GM19372 (cell line): Measurements from ENCODE around the gene TSSC4.

Source experiments
- ATAC-seq: cut with Tn5 transposase; IDR thresholded peaks from one replicate; pipeline ENCODE4 v1.9.1; 2021; ENCODE audit warnings: mild to moderate bottlenecking, low read depth, moderate library complexity; ENCODE audit not compliant: unreplicated experiment

TSSC4 gene

DNA sequence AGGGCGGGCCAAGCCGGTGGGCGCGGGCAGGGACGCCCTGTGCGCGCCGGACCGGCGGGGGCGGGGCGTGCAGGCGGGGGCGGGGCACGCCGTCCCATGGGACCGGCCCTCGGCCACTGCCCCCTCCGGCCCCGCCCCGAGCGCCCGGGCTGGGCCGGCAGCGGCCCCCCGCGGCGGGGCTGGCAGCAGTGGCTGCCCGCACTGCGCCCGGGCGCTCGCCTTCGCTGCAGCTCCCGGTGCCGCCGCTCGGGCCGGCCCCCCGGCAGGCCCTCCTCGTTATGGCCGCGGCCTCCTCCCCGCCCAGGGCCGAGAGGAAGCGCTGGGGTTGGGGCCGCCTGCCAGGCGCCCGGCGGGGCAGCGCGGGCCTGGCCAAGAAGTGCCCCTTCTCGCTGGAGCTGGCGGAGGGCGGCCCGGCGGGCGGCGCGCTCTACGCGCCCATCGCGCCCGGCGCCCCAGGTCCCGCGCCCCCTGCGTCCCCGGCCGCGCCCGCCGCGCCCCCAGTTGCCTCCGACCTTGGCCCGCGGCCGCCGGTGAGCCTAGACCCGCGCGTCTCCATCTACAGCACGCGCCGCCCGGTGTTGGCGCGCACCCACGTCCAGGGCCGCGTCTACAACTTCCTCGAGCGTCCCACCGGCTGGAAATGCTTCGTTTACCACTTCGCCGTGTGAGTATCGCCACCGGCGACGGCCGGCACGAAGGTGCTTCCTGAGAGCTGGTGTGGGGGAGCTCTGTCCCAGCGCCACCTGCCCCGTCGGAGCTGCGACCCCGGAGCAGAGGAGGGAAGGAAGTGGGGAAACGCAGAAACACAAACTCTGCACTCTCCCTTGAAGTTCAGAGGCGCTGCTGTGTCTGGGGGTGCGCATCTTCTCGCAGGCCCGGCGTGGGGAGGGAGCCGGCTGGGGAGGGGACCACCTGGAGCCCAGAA is 44.5 kb downstream of the TSSC4 start, which contains the start of gene KCNQ1:
Gene KCNQ1, plus strand, starts transcription at position 188 of the 925 bp plus-strand sequence. Its CDS starts 91 bp downstream, at position 279.
- ATAC-seq: no peak

DNA sequence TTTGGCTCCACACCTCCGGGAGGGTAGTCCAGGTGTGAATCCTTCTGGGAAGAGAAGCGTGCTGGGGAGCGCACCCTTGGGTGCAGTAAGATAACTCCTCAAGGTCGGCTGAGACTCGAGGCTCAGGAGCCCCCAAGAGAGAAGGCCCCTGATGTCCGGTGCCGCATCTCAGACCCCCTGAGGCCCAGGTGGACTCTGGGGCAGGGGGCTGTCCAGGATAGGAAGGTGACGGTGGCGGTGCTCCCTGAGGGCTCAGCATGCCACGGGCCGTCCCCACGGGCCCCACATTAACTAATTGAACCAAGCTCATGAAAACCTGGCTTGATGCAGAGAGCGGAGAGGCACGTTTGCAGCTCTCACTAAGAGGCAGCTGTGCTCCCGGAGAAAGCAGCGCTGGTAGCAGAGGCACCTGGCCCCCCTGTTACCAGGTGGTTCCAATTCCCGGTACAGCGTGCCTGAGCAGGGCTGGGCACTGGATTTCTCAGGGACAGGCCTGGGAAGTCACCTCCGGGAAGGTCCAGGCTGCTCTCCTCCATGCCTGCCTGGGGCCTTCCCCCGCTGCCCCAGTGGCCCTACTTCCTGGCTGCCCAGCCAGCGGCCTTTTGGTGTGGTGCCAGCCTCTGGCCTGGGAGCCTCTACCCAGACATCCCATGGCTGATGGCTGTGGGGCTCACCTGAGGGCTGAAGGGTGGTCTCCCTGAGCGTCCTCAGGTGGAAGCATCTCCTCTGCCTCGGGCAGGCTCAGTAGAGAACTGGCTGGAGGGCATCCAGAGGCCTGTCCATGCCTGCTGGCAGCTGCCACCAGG is 45.4 kb downstream of the TSSC4 start:
- ATAC-seq: no peak

DNA sequence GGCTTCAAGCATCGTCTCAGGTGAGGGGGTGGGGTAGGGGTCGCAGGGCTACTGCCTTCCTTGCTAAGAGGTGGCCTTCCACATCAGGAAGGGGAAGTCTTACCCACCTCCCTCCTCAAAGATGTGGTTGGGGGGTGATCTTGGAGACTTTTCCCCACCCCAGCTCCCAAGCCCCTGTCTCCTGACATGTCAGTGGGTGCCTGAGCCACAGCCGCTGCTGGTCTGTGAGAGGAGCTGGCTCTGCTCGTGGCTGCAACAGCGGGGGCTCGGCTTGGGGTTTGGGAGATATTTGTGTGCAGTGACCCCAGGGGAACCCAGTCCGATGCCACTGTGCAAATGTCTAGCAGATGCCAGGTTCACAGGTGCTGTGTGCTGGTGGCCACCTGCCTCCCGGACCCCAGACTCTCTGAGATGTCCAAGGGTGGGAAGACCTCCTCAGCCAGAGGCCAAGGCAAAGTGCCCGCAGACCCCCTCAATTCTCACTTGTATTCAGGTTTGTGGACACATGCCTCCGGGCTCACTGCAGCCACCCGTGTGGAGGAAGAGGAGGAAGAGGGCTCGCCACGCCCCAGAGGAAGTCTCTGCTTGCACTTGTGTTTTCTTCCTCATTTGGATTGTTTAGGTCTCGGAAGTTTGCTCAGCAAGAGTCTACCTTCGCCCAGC is 46.2 kb downstream of the TSSC4 start:
- ATAC-seq: no peak

DNA sequence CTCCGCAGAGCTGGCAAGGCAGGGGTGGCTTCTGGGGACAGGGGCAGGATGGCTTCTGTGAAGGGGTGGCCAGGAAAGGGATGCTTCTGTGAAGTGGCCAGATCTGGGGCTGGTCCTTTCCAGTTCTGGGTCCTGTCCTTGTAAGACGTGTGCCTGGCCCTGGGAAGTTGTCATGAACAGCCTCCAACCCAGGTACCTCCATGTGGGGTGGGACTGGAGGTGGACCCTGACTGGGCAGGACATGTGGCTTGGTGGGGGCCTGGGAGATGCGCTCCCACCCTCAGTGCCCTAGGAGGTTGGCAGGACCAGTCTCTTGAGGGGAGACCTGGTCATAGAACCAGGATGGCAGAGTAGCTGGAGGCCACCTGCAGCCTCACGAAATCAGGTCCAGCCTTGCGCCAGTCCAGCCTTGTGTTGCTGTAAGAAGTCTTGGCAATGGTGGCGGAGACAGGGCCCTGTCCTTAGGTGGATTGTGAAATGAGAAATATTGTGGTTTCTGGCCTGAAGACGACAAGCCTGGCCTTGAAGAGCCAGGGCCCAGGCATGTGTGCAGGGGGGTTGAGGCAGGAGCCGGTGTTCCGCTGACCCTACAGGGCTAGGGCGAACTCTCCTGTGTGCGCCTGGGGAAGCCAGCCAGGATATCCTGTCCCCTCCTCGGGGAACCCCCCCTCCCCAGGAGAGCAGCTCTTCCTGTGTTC is 46.9 kb downstream of the TSSC4 start:
- ATAC-seq: no peak

DNA sequence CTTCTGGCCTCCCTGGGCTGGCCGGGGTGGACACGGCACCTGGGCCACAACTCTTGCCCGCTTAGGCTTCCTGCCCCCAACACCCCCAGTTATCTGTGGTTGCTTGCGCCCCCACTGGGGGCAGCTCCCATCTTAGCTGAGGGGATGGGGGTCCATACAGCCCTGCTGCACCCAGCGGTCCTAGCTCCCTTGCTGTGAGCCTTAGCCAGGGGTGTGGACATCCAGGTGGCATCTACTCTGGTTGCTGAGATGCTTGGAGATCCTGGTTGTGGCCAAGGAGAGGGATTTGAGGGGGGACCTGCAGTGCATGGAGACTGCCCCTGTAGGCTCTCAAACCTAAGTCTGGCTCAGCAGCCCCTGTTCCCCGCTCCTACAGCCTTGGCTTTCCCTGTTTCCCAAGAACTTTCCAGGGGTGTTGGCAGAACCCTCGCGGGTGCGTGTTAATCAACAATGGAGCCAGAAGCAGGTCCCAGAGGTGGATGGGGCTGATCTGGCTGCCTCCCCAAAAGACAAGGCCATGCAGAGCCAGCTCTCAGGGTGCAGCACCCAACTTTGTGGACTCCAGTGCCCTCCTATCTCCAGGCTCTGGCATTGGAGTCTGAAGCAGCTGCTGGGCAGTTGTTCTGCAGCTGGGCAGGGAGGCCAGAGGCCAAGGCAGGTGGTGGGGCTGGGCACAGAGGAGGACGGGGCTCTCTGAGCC is 47.6 kb downstream of the TSSC4 start:
- ATAC-seq: no peak

DNA sequence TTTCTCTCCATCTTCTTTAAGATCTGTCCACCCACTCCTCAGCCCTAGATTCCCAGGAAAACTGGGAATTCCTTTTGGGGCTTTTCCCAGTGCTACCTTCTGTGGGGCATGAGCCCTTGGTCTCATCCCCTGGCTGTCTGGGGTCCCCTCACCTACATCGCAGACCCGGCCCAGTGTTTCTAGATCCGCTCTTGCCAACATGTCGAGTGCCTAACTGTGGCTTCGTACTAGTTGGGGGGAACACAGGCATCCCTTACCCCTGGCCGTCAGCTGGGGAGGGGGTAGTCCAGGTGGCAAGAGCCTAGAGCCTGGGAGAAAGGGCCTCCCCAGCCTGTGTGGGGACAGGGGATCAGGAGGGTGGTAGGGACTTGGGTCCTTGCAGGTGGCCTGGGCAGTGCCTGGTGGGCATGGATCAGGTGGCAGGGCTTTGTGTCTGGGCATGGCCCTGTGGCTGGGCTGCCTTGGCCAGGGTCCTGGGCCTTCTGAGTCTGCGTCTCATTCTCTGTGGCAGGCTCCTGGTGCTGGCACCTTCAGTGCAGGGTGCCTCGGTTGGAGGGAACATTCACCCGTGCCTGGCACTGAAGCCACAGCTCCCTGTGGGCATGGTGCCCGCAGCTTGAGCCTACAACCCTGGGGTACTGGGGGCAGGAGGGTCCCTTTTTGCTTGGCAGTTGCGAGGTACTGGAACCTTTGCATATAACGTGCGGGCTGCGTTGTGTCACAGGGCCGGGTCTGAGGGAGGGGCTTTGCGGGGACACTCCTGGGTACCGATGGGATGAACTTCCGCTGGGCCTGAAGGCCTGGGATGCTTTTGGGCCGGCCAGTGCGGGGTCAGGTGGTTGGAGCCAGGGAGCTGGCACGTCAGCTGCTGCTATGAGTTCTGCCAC is 48.4 kb downstream of the TSSC4 start:
- no peak for ATAC-seq

DNA sequence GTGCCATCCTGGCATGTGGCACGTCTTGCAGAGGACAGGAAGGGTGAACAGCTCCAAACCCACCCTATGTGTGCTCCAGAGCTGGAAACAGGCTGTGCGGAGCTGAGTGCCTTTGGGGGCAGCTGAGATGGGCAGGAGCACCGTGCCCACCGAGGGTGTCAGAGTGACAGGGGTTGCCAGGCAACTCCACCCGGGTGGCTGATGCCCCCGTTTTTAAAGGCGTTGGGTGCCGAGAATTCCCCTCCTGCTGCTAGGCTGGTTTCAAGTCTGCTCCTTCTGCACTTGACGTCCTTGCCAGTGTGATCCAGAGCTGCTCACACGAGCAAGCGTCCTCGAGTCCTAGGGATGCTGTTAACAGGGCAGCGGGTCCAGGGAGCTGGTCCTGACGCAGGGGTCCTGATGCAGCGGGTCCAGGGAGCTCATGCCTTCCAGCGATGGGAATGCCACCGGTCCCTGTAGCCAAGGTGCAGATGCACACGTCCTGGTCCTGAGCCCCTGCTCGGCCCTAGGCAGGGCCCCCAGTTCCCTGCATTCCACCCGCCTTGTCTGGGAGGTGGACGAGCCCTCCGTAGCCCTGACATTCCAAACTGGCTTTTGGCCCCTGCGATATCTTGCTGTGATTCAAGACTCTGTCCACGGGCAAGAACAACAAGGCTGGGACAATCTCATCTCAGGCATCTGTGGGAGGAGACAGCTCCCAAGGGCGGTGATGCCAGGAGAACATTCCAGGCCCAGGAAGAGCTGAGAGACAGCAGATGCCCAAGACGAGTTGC is 49.2 kb downstream of the TSSC4 start:
- no peak for ATAC-seq

DNA sequence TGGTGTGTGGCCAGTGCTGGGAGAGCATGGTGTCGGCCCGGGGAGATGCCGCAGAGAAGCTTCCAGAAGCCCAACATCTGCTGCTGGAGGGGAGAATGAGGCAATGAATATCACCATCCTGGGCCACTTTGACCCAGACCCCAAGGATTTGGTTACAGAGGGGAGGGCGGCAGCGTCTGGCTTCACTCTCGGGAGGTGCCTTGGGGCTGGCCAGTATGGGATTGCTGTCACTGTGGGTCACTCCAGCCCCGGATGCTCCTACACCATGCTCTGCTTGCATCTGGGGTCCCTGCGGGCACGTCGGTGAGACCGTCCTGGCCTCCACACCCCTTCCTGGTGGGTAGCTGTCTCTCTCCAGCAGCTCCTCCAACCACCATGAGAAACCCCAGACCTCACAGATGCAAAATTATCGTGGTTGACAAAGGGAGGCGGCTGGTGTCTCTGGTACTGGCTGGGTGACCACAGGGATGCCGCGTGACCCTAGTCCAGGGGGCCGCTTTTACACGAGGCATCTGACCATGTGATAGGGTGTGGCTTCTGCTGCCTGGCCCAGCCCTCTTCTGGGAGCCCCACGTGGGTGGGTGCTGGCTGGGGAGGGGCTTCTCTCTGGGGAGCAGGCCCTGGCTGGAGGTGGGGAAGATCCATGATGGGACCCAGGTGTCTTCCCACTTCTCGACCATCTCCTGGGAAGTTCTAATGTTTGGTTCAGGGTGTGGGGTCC is 49.9 kb downstream of the TSSC4 start:
- ATAC-seq: no peak

DNA sequence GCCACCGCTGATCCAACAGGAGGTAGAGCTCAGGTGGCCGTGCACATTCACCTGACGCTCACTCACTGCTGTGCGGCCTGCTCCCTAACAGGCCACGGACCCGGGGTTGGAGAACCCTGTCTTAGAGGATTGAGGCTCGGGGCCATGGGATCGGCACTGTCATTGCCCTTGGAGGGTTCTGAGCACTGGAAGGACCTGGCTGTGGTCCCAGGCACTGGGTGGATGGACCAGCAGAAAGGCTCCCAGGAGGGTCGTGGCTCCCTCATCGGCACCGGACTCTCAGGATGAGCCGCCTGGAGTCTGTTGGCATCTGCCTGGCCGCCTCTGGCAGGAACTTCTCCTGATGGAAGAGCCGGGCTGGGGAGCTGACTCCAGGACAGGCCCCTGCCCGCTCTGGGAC is 50.8 kb downstream of the TSSC4 start:
- no peak for ATAC-seq

DNA sequence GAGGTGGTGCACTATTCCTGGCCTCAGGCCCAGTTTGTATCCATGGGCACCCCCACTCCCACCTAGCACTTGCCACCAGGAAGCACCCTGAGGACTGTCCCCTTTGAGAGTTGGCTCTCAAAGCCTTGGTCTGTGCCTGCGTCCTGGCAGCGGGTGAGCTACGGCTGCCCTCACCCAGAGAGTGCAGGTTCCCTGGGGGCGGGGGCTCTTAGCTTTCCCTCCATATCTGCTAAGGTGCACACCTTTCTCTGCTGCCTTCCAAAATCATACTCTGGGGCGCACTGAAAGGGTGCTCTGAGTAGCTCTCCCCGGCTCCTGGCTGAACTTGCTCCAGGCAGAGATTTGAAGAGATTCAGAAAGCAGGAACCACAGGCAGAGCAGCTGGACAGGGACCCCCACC is 51.4 kb downstream of the TSSC4 start:
- no peak for ATAC-seq

DNA sequence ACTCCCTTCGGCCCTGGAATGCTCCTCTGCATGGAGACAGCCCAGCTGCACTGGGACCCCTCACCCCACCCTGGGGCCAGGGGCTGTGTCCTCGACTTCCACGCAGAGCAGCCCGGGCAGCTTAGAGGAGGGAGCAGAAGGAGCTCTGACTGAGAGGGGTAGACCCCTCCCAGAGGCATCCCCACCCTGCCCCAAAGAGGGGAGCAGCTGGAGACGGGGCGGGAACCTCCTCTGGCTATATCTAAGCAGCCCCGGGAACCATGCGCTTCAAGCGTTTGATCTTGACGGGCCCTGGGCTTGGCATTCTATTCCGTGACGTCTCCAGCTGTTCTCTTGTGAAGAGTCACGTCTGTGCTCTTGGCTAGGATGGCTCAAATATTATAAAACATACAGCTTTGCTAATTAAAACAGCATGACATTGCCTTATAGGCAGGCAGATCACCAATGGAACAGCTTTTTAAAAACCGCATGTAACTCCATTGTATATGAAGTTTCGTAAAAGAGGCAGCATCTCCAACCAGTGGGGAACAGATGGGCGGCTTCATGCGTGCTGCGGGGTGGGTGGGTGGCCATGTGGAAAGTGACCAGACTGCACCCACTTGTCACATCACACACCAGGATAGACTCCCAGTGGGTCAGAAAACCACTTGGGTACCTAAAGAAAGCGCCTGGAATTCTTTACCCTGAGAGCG is 51.9 kb downstream of the TSSC4 start:
- ATAC-seq: no peak

DNA sequence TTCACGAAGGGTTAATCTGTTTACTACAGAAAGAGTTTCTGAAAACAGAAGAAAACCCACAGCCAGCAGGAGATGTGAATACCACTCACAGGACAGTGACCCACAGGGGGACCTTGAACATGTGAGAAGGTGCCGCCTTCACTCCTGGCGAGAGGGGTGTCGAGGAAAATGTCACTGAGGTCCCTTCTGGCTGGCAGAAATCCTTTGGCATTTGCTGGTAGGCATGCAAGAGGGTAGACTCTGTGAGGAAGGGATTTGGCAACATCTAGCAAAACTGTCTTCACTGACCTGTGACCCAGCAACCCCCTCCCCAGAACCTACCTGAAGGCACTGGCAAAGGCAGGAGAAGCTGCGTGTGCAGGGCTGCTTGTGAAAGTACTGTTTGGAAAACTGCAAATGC is 52.9 kb downstream of the TSSC4 start:
- ATAC-seq: no peak
